Kidney (tissue), 14 donors: ENCODE results near the gene SLC12A6. TPM values are rescaled to one million over a fixed set of nuclear protein-coding genes. Genes with fewer than 3 reads are reported as not detected.

Source experiments
- DNase-seq, 5 donors: peaks; one replicate each; pipeline ENCODE4 v3.0.0-alpha.2; 2013 to 2020
- FAIRE-seq: peaks from 2 replicates; lab custom pipeline; 2012; peaks lifted over from hg19 to GRCh38; lab: Jason Lieb, UNC
- H3K27ac ChIP-seq, 2 donors: one replicate each; pipeline ENCODE4 v1.7.0; 2013; ENCODE audit warnings: low read depth in 2 of 2, low read length in 2 of 2, inconsistent platforms in 1 of 2
- H3K27me3 ChIP-seq: one replicate; pipeline ENCODE4 v1.7.1; 2013; ENCODE audit warnings: low read length, inconsistent platforms; ENCODE audit not compliant: control insufficient read depth, insufficient read depth
- H3K36me3 ChIP-seq, 3 donors: one replicate each; pipeline versions ENCODE4 v1.7.0 to v1.7.1; 2013; ENCODE audit warnings: low read length in 3 of 3, control low read depth in 1 of 3, inconsistent platforms in 1 of 3; ENCODE audit not compliant: insufficient read depth in 3 of 3, control insufficient read depth in 2 of 3
- H3K4me1 ChIP-seq, 3 donors: one replicate each; pipeline versions ENCODE4 v1.7.0 to v1.7.1; 2013; ENCODE audit warnings: low read length in 3 of 3, inconsistent platforms in 1 of 3, low read depth in 1 of 3; ENCODE audit not compliant: control insufficient read depth in 2 of 3, insufficient read depth in 2 of 3
- H3K4me3 ChIP-seq, 3 donors: one replicate each; pipeline versions ENCODE4 v1.7.0 to v1.8.1; 2013; ENCODE audit warnings: low read length in 3 of 3, control low read depth in 1 of 3, inconsistent platforms in 1 of 3
- H3K9ac ChIP-seq, 3 donors: one replicate each; pipeline versions ENCODE4 v1.7.0 to v1.7.1; 2013; ENCODE audit warnings: low read length in 3 of 3, control low read depth in 1 of 3, inconsistent platforms in 1 of 3
- H3K9me3 ChIP-seq, 3 donors: one replicate each; pipeline versions ENCODE4 v1.7.0 to v1.7.1; 2013; ENCODE audit warnings: low read length in 3 of 3, control low read depth in 1 of 3, inconsistent platforms in 1 of 3; ENCODE audit not compliant: control insufficient read depth in 2 of 3, insufficient read depth in 1 of 3
- intact Hi-C: fragments of 100-400 bp; cut with DNase I; formaldehyde crosslinking; loops from one replicate; pipeline ENCODE4 v1.11.1; 2022
- polyA plus RNA-seq: library from polyadenylated mRNA; stranded (reverse); fragments of 350-450 nt; fragmentation: Illumina TruSeq; extraction: RNeasy Lipid Tissue Mini Kit (QIAGEN cat#74804); gene quantifications from one replicate; pipeline ENCODE4 v1.2.3, GENCODE V29; 2014; ENCODE audit warnings: low read depth, low replicate concordance; ENCODE audit not compliant: insufficient read depth
- total RNA-seq: library from RNA; stranded (reverse); fragmentation: NEBNext Ultra II Directional; extraction: Animal tissue kit (Norgen Biotek cat#: 25700); gene quantifications from one replicate; pipeline ENCODE4 v1.2.1, GENCODE V29; 2021
- TF ChIP-seq, protein P1 (sequence below): IDR thresholded peaks from 3 replicates; pipeline ENCODE4 v1.5.1; 2012; ENCODE audit warnings: mild to moderate bottlenecking, moderate library complexity, borderline replicate concordance; ENCODE audit not compliant: insufficient read depth; ENCODE audit errors: extremely low read depth
- donor health status: control.
- donor health status: control.
- donor health status: control.
- donor health status: control.
- donor health status: control.
- donor health status: DM: yes; HTN: yes; CAD: no.
- donor health status: Normal renal cell carcinoma (clear cell type).

Gene SLC12A6
- total and polyA plus RNA-seq, 2 donors from 2014 or later: 6.7 to 22.6 TPM

DNA sequence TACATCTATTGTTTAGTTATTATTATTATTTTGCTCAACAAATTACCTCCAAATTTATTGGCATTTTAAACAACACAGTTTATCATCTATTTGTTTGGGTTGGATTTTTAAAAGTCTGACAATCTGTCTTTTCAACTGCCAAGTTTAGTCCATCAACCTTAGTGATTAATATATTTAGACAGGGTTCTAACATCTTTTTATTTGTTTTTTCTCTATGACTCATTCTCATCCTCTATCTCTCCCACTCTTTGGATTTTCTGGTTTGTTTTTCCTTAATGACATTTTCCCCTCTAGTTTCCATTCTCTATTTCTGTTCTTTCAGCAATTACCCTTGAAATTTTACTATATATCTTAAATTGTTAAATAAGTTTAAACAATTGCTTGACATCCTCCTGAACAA lies 70.8 kb downstream of the SLC12A6 start:
- DNase-seq: no peak
- no peak overlapping the region for H3K27ac ChIP-seq
- no peaks in the 10 kb centered on the region for H3K4me1 ChIP-seq
- FAIRE-seq: no peak
- intact Hi-C loops: no loop called here
- H3K4me3 ChIP-seq: no peak overlapping the region
- no peak overlapping the region for H3K9ac ChIP-seq
- TF ChIP-seq, protein P1, sequence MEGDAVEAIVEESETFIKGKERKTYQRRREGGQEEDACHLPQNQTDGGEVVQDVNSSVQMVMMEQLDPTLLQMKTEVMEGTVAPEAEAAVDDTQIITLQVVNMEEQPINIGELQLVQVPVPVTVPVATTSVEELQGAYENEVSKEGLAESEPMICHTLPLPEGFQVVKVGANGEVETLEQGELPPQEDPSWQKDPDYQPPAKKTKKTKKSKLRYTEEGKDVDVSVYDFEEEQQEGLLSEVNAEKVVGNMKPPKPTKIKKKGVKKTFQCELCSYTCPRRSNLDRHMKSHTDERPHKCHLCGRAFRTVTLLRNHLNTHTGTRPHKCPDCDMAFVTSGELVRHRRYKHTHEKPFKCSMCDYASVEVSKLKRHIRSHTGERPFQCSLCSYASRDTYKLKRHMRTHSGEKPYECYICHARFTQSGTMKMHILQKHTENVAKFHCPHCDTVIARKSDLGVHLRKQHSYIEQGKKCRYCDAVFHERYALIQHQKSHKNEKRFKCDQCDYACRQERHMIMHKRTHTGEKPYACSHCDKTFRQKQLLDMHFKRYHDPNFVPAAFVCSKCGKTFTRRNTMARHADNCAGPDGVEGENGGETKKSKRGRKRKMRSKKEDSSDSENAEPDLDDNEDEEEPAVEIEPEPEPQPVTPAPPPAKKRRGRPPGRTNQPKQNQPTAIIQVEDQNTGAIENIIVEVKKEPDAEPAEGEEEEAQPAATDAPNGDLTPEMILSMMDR: no peak
- no peaks in the 10 kb centered on the region for H3K9me3 ChIP-seq
- H3K27me3 ChIP-seq: no peaks in the 10 kb centered on the region
- no peaks in the 10 kb centered on the region for H3K36me3 ChIP-seq

DNA sequence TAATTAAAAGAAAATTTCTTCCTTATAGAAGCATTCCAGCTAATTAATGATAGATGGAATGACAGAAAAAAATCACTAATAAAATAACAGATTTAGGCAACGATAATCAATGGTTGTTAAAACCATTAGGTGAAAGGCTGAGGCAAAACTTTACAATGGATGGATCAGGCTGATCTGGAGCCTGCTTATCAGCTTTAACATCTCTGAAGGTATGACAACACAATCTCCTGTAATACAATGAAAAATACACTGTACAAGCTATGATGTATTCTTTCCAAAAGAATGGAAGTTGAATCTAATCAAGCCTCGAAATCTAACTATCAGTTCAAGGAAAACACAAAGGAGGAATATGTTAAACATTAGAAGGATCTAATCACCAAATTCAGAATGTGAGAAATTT lies 73.5 kb downstream of the SLC12A6 start:
- intact Hi-C loops: no loop called here
- Histone ChIP-seq H3K9me3 (no peaks in the 10 kb centered on the region), H3K4me1 (no peaks in the 10 kb centered on the region), H3K4me3 (no peak overlapping the region), H3K36me3 (no peaks in the 10 kb centered on the region), H3K9ac (no peak overlapping the region), H3K27me3 (no peaks in the 10 kb centered on the region), H3K27ac (no peak overlapping the region)
- FAIRE-seq (no peak), DNase-seq (no peak)
- TF ChIP-seq, protein P1: no peak

DNA sequence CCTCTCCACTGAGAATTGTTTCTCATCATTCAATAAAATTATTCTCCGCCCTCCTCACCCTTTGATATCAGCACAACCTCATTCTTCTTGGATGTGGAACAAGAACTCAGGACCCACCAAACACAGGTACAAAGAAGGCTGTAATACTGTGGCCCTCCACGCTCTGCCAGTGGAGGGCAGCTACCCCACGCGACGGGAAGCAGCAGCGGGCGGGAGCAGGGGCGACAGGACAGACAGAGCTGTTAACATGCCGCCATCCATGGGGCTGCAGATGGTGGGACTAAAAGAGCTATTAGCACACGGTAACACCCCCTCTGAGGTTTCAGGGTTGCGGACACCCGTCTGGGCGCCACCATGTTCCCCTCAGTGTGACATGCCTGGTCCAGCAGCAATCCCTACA lies 75.2 kb downstream of the SLC12A6 start:
- no peaks in the 10 kb centered on the region for H3K9me3 ChIP-seq
- TF ChIP-seq, protein P1: no peak
- intact Hi-C loops: no loop called here
- H3K27ac ChIP-seq: no peak overlapping the region
- peaks cover 0 to 8% (median 0%) of the 10 kb centered on the region in 3 donors for H3K36me3 ChIP-seq
- FAIRE-seq (no peak), DNase-seq (no peak)
- no peaks in the 10 kb centered on the region for H3K27me3 ChIP-seq
- no peaks in the 10 kb centered on the region for H3K4me1 ChIP-seq
- H3K4me3 ChIP-seq: no peak overlapping the region
- no peak overlapping the region for H3K9ac ChIP-seq

DNA sequence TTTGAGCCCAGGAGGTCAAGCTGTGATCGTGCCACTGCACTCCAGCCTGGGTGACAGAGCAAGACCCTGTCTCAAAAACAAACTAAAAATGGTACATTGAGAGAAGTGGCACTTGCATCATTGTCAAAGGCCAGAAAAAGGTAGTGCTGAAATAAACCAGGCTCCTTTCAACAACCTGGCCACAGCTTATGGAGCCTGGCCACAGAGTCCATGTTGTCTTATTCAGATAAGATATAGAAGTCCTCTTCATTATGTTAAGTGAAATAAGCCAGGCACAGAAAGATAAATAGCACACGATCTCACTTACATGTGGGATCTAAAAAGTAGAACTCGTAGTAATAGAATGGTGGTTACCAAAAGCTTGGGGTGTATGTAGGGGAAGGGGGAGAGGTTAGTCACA lies 78.0 kb downstream of the SLC12A6 start:
- Histone ChIP-seq H3K4me3 (no peak overlapping the region), H3K9ac (no peak overlapping the region), H3K27me3 (no peaks in the 10 kb centered on the region), H3K9me3 (no peaks in the 10 kb centered on the region), H3K4me1 (no peaks in the 10 kb centered on the region), H3K36me3 (peaks cover 3 to 18% (median 13%) of the 10 kb centered on the region in 3 donors), H3K27ac (no peak overlapping the region)
- FAIRE-seq (no peak), DNase-seq (no peak)
- intact Hi-C loops: no loop called here
- TF ChIP-seq, protein P1: no peak
